ENCODE data around the gene FOXJ3. TPM values are rescaled to one million over a fixed set of nuclear protein-coding genes. Genes with fewer than 3 reads are reported as not detected.

FOXJ3 gene
- total RNA-seq, 4 donors from 2014 or later: 34.5 to 40.0 (median 36.1) TPM

GRCh38 chr1:42221952-42222606 lies 113.0 kb downstream of the FOXJ3 start:
- H3K27ac ChIP-seq (replicated peaks in 1 of 4): no peak overlapping the region
- 95% methylated on average over 2 of the region's 2 CpGs for WGBS
- intact Hi-C loops (cut with DNase I): no loop called here
- no peak overlapping the region for H3K4me3 ChIP-seq
- H3K4me1 ChIP-seq: peaks cover 5 to 21% (median 16%) of the 10 kb centered on the region in 4 donors
- TF ChIP-seq EP300 (IDR thresholded peaks at IDR 0.05) (no peak), POLR2A (IDR thresholded peaks at IDR 0.05; ENCODE audit: low read depth) (no peak), CTCF (IDR thresholded peaks at IDR 0.05) (no peak)
- no peaks in the 10 kb centered on the region for H3K27me3 ChIP-seq
- no peak for DNase-seq (ENCODE audit: extremely low spot score)
- H3K9me3 ChIP-seq: no peaks in the 10 kb centered on the region
- no peaks in the 10 kb centered on the region for H3K36me3 ChIP-seq

GRCh38 chr1:42221456-42221855 lies 113.6 kb downstream of the FOXJ3 start:
- no peak for DNase-seq (ENCODE audit: extremely low spot score)
- WGBS: 97% methylated on average over 2 of the region's 2 CpGs
- Histone ChIP-seq H3K4me3 (no peak overlapping the region), H3K36me3 (no peaks in the 10 kb centered on the region), H3K4me1 (peaks cover 5 to 17% (median 12%) of the 10 kb centered on the region in 4 donors), H3K27me3 (no peaks in the 10 kb centered on the region), H3K27ac (replicated peaks in 1 of 4) (no peak overlapping the region), H3K9me3 (no peaks in the 10 kb centered on the region)
- TF ChIP-seq POLR2A (IDR thresholded peaks at IDR 0.05; ENCODE audit: low read depth) (no peak), EP300 (IDR thresholded peaks at IDR 0.05) (no peak), POLR2AphosphoS5 (IDR thresholded peaks at IDR 0.05) (no peak), CTCF (IDR thresholded peaks at IDR 0.05) (no peak)
- intact Hi-C loops (cut with DNase I): no loop called here

GRCh38 chr1:42219627-42220026 lies 115.4 kb downstream of the FOXJ3 start:
- H3K27me3 ChIP-seq: no peaks in the 10 kb centered on the region
- TF ChIP-seq CTCF (IDR thresholded peaks at IDR 0.05): no peak
- TF ChIP-seq EP300 (IDR thresholded peaks at IDR 0.05): no peak
- no peak for TF ChIP-seq POLR2AphosphoS5 (IDR thresholded peaks at IDR 0.05)
- no peak for TF ChIP-seq POLR2A (IDR thresholded peaks at IDR 0.05; ENCODE audit: low read depth)
- intact Hi-C loops (cut with DNase I): no loop called here

GRCh38 chr1:42214447-42214871 lies 120.6 kb downstream of the FOXJ3 start:
- Histone ChIP-seq H3K27me3 (no peaks in the 10 kb centered on the region), H3K4me3 (no peak overlapping the region), H3K36me3 (no peaks in the 10 kb centered on the region), H3K4me1 (peaks cover 16 to 28% (median 20%) of the 10 kb centered on the region in 4 donors), H3K27ac (replicated peaks in 1 of 4) (peak overlapping the region in 2 of 4 donors; percentile 10 to 29), H3K9me3 (no peaks in the 10 kb centered on the region)
- intact Hi-C loops (cut with DNase I): no loop called here
- TF ChIP-seq POLR2AphosphoS5 (IDR thresholded peaks at IDR 0.05): peak; percentile 30 to 46
- TF ChIP-seq EP300 (IDR thresholded peaks at IDR 0.05): no peak
- TF ChIP-seq CTCF (IDR thresholded peaks at IDR 0.05): no peak
- TF ChIP-seq POLR2A (IDR thresholded peaks at IDR 0.05; ENCODE audit: low read depth): no peak
- WGBS: 4% methylated on average over 1 of the region's 1 CpG
- no peak for DNase-seq (ENCODE audit: extremely low spot score)

More at GRCh38 chr1:42219627-42220026, 115.4 kb downstream of the FOXJ3 start:
- Histone ChIP-seq H3K4me3 (no peak overlapping the region), H3K36me3 (no peaks in the 10 kb centered on the region), H3K27ac (replicated peaks in 1 of 4) (no peak overlapping the region), H3K9me3 (no peaks in the 10 kb centered on the region), H3K4me1 (peaks cover 0 to 15% (median 8%) of the 10 kb centered on the region in 4 donors)
- 93% methylated on average over 1 of the region's 1 CpG for WGBS
- DNase-seq (ENCODE audit: extremely low spot score): no peak

- H3K27ac ChIP-seq (replicated peaks in 1 of 4): no peak overlapping the region
- WGBS: 68% methylated on average over 2 of the region's 2 CpGs
- no peak for TF ChIP-seq POLR2AphosphoS5 (IDR thresholded peaks at IDR 0.05)
- no peak for TF ChIP-seq POLR2A (IDR thresholded peaks at IDR 0.05; ENCODE audit: low read depth)
- TF ChIP-seq CTCF (IDR thresholded peaks at IDR 0.05): no peak
- no peak for TF ChIP-seq EP300 (IDR thresholded peaks at IDR 0.05)
- no peaks in the 10 kb centered on the region for H3K36me3 ChIP-seq
- DNase-seq (ENCODE audit: extremely low spot score): no peak
- intact Hi-C loops (cut with DNase I): no loop called here
- H3K27me3 ChIP-seq: no peaks in the 10 kb centered on the region
- H3K4me1 ChIP-seq: peaks cover 15 to 22% (median 18%) of the 10 kb centered on the region in 4 donors
- H3K9me3 ChIP-seq: no peaks in the 10 kb centered on the region
- no peak overlapping the region for H3K4me3 ChIP-seq
Measured at GRCh38 chr1:42211224-42211623, 123.8 kb downstream of the FOXJ3 start.

Measured in esophagus muscularis mucosa (tissue), 4 donors.